Heart left ventricle (tissue), 13 donors: ENCODE results near the gene UBE2D3.

Experiments
- CTCF ChIP-seq, 12 donors: fragments of 200-600 bp; sonication (generic) in 4 of 12; IDR thresholded peaks; one replicate each; pipeline versions ENCODE4 v1.5.0 to v1.8.0; 2018 to 2022; ENCODE audit warnings: antibody characterized with exemption in 12 of 12, mild to moderate bottlenecking in 5 of 12
- POLR2A ChIP-seq, 2 donors: fragments of 450-650 bp; IDR thresholded peaks; one replicate each; pipeline ENCODE4 v1.6.1; 2017; ENCODE audit warnings: antibody characterized with exemption in 2 of 2, mild to moderate bottlenecking in 2 of 2, moderate library complexity in 2 of 2
- donor health status: ischemic (EF 13 %, LVEDD 7.1; RV severe dilation, severe dysfunction).
- donor health status: DM: no; HTN: yes; CAD: no.
- donor health status: DM: no; HTN: no; CAD: no.
- donor health status: ischemic (EF 25% LVEDD 6.9; RV normal size, moderate dysfunction).
- donor health status: ischemic (EF 25% LVEDD 5.7; RV mildly dilated, moderate dysfunction).
- donor health status: ischemic (EF 35%, LVEDD 5.7; RV mildly dilated, moderate dysfunction).
- donor health status: nonischemic (EF 11% LVEDD 7.7; RV severe dilation, severe dysfunction).
- donor health status: DM: yes; HTN: yes; CAD: no.
- donor health status: PGD.
- donor health status: ischemic (EF 29% LVEDD 5.4; RV normal size, mild dysfunction).
- donor health status: nonischemic (EF 23%, LVEDD 6.1; RV moderate dilation, normal function).

- TF ChIP-seq CTCF (IDR thresholded peaks at IDR 0.05), result no peak
- TF ChIP-seq POLR2A (IDR thresholded peaks at IDR 0.05), result no peak
Observed at GRCh38 chr4:102772738-102773340, 54.5 kb downstream of the UBE2D3 start.
